ENCODE results near the gene STIP1. TPM values are rescaled to one million over a fixed set of nuclear protein-coding genes. Genes with fewer than 3 reads are reported as not detected.
A peak's percentile ranks its signal among the peaks of the same experiment; 100 is the strongest.

STIP1 gene
- total RNA-seq, 1 donor from 2014 or later, result 200 TPM

GRCh38 chr11:64239662-64240434 lies 53.9 kb downstream of the STIP1 start:
- peaks cover 18% of the 10 kb centered on the region for H3K4me1 Mint-ChIP-seq (ENCODE audit: low read depth, unreplicated experiment)
- peak overlapping the region; percentile 91 for H3K4me3 Mint-ChIP-seq (ENCODE audit: unreplicated experiment)
- DNase-seq (ENCODE audit: low read depth) (no peak), FAIRE-seq (no peak)
- Histone ChIP-seq H3K4me2 (ENCODE audit: low read length) (peak overlapping the region; percentile 99), H3K9me3 (ENCODE audit: insufficient read depth, low read depth, low read length) (no peaks in the 10 kb centered on the region), H3K9ac (ENCODE audit: low read length) (peak overlapping the region; percentile 88), H3K27ac (ENCODE audit: low read depth, low read length) (peak overlapping the region; percentile 94), H4K20me1 (ENCODE audit: insufficient read depth, low read length) (peaks cover 30% of the 10 kb centered on the region), H3K4me1 (ENCODE audit: insufficient read depth, low read length) (peaks cover 41% of the 10 kb centered on the region), H2AFZ (ENCODE audit: low read depth, low read length) (no peak overlapping the region), H3K4me3 (ENCODE audit: insufficient read depth, low read depth, low read length) (peak overlapping the region; percentile 84), H3K27me3 (ENCODE audit: insufficient read depth, low read length) (no peaks in the 10 kb centered on the region), H3K36me3 (ENCODE audit: insufficient read depth, low read length) (peaks cover 14% of the 10 kb centered on the region), H3K79me2 (ENCODE audit: insufficient read depth, low read length) (peaks cover 39% of the 10 kb centered on the region)
- H3K27ac Mint-ChIP-seq (ENCODE audit: unreplicated experiment), result peak overlapping the region; percentile 97
- H3K9me3 Mint-ChIP-seq (ENCODE audit: unreplicated experiment), result no peaks in the 10 kb centered on the region
- TF ChIP-seq CTCF (IDR thresholded peaks at IDR 0.05; ENCODE audit: insufficient read depth, low read depth, low read length) (no peak), EZH2 (IDR thresholded peaks at IDR 0.05; ENCODE audit: insufficient read depth, low read length) (no peak)
- H3K36me3 Mint-ChIP-seq (ENCODE audit: low read depth, unreplicated experiment), result peaks cover 9% of the 10 kb centered on the region
- H3K27me3 Mint-ChIP-seq (ENCODE audit: low read depth, unreplicated experiment), result no peaks in the 10 kb centered on the region

- TF ChIP-seq EZH2 (IDR thresholded peaks at IDR 0.05; ENCODE audit: insufficient read depth, low read length), result no peak
- no peak for TF ChIP-seq CTCF (IDR thresholded peaks at IDR 0.05; ENCODE audit: insufficient read depth, low read depth, low read length)
- peak within 1 kb of the TSS; percentile 87 for H2AFZ ChIP-seq (ENCODE audit: low read depth, low read length)
- H3K36me3 ChIP-seq (ENCODE audit: insufficient read depth, low read length), result peaks cover 14% of the 10 kb centered on the region
- H3K4me3 Mint-ChIP-seq (ENCODE audit: unreplicated experiment), result peak within 1 kb of the TSS; percentile 91
- peak within 1 kb of the TSS; percentile 97 for H3K27ac Mint-ChIP-seq (ENCODE audit: unreplicated experiment)
- peaks cover 33% of the 10 kb centered on the region for H4K20me1 ChIP-seq (ENCODE audit: insufficient read depth, low read length)
- no peaks in the 10 kb centered on the region for H3K27me3 ChIP-seq (ENCODE audit: insufficient read depth, low read length)
- peak; percentile 86 for DNase-seq (ENCODE audit: low read depth)
- peaks cover 9% of the 10 kb centered on the region for H3K36me3 Mint-ChIP-seq (ENCODE audit: low read depth, unreplicated experiment)
- peak within 1 kb of the TSS; percentile 94 for H3K27ac ChIP-seq (ENCODE audit: low read depth, low read length)
- no peak for FAIRE-seq
- H3K4me3 ChIP-seq (ENCODE audit: insufficient read depth, low read depth, low read length), result peak within 1 kb of the TSS; percentile 84
- no peaks in the 10 kb centered on the region for H3K27me3 Mint-ChIP-seq (ENCODE audit: low read depth, unreplicated experiment)
- H3K4me2 ChIP-seq (ENCODE audit: low read length), result peak within 1 kb of the TSS; percentile 99
- H3K9me3 Mint-ChIP-seq (ENCODE audit: unreplicated experiment), result no peaks in the 10 kb centered on the region
- no peaks in the 10 kb centered on the region for H3K9me3 ChIP-seq (ENCODE audit: insufficient read depth, low read depth, low read length)
- peaks cover 42% of the 10 kb centered on the region for H3K79me2 ChIP-seq (ENCODE audit: insufficient read depth, low read length)
- H3K4me1 Mint-ChIP-seq (ENCODE audit: low read depth, unreplicated experiment), result peaks cover 18% of the 10 kb centered on the region
- H3K4me1 ChIP-seq (ENCODE audit: insufficient read depth, low read length), result peaks cover 38% of the 10 kb centered on the region
- H3K9ac ChIP-seq (ENCODE audit: low read length), result peak within 1 kb of the TSS; percentile 88
These were observed 54.7 kb downstream of the STIP1 start, which contains the start of gene FKBP2 for GRCh38 chr11:64240435-64241240. Gene FKBP2 (plus strand): TSS chr11:64241095. CDS start chr11:64242388, 1,293 bp downstream.

Data from astrocyte (in vitro differentiated cells and primary cell).